Measurements from ENCODE around the gene GLUL. TPM values are rescaled to one million over a fixed set of nuclear protein-coding genes. Genes with fewer than 3 reads are reported as not detected.

The GLUL gene
- total RNA-seq, 1 donor from 2014 or later: 264 TPM

GRCh38 chr1:182428043-182428442 is 36.5 kb upstream of the GLUL start:
- Mint-ChIP-seq H3K27me3 (ENCODE audit: low read depth) (peaks cover 4% of the 10 kb centered on the region), H3K9me3 (no peaks in the 10 kb centered on the region), H3K27ac (no peak overlapping the region), H3K4me1 (no peaks in the 10 kb centered on the region), H3K36me3 (no peaks in the 10 kb centered on the region), H3K4me3 (no peak overlapping the region)
- no peak for DNase-seq (ENCODE audit: low spot score in 2 of 2, unreplicated experiment in 2 of 2)
- TF ChIP-seq CTCF (IDR thresholded peaks at IDR 0.05; ENCODE audit: unreplicated experiment): no peak

- no peak overlapping the region for H3K4me3 Mint-ChIP-seq
- no peak for DNase-seq (ENCODE audit: low spot score in 2 of 2, unreplicated experiment in 2 of 2)
- H3K9me3 Mint-ChIP-seq: no peaks in the 10 kb centered on the region
- H3K4me1 Mint-ChIP-seq: no peaks in the 10 kb centered on the region
- H3K36me3 Mint-ChIP-seq: no peaks in the 10 kb centered on the region
- no peak for TF ChIP-seq CTCF (IDR thresholded peaks at IDR 0.05; ENCODE audit: unreplicated experiment)
- H3K27ac Mint-ChIP-seq: no peak overlapping the region
- peaks cover 4% of the 10 kb centered on the region for H3K27me3 Mint-ChIP-seq (ENCODE audit: low read depth)
Observed at GRCh38 chr1:182426442-182427430, 35.1 kb upstream of the GLUL start.

GRCh38 chr1:182415789-182416188 is 24.2 kb upstream of the GLUL start:
- Mint-ChIP-seq H3K27ac (no peak overlapping the region), H3K9me3 (no peaks in the 10 kb centered on the region), H3K4me1 (peaks cover 10% of the 10 kb centered on the region), H3K36me3 (no peaks in the 10 kb centered on the region), H3K4me3 (no peak overlapping the region), H3K27me3 (ENCODE audit: low read depth) (peaks cover 7% of the 10 kb centered on the region)
- no peak for DNase-seq (ENCODE audit: low spot score in 2 of 2, unreplicated experiment in 2 of 2)
- no peak for TF ChIP-seq CTCF (IDR thresholded peaks at IDR 0.05; ENCODE audit: unreplicated experiment)

GRCh38 chr1:182413969-182414368 is 22.4 kb upstream of the GLUL start:
- no peak for DNase-seq (ENCODE audit: low spot score in 2 of 2, unreplicated experiment in 2 of 2)
- Mint-ChIP-seq H3K36me3 (no peaks in the 10 kb centered on the region), H3K9me3 (no peaks in the 10 kb centered on the region)

GRCh38 chr1:182413486-182413885 is 21.9 kb upstream of the GLUL start:
- no peak overlapping the region for H3K4me3 Mint-ChIP-seq
- H3K27ac Mint-ChIP-seq: no peak overlapping the region
- no peak for TF ChIP-seq CTCF (IDR thresholded peaks at IDR 0.05; ENCODE audit: unreplicated experiment)
- peaks cover 7% of the 10 kb centered on the region for H3K27me3 Mint-ChIP-seq (ENCODE audit: low read depth)
- no peaks in the 10 kb centered on the region for H3K9me3 Mint-ChIP-seq
- no peaks in the 10 kb centered on the region for H3K36me3 Mint-ChIP-seq
- DNase-seq (ENCODE audit: low spot score in 2 of 2, unreplicated experiment in 2 of 2): no peak
- H3K4me1 Mint-ChIP-seq: peaks cover 10% of the 10 kb centered on the region

More at GRCh38 chr1:182413969-182414368, 22.4 kb upstream of the GLUL start:
- no peak overlapping the region for H3K27ac Mint-ChIP-seq
- H3K27me3 Mint-ChIP-seq (ENCODE audit: low read depth): peaks cover 7% of the 10 kb centered on the region
- H3K4me3 Mint-ChIP-seq: no peak overlapping the region
- no peak for TF ChIP-seq CTCF (IDR thresholded peaks at IDR 0.05; ENCODE audit: unreplicated experiment)
- peaks cover 10% of the 10 kb centered on the region for H3K4me1 Mint-ChIP-seq

Measured in mesothelial cell of epicardium (in vitro differentiated cells).